ENCODE results near the gene ARHGAP24. TPM values are rescaled to one million over a fixed set of nuclear protein-coding genes. Genes with fewer than 3 reads are reported as not detected.
"Not testable (repeated sequence)": the region's sequence is repeated elsewhere in the genome, so short reads cannot be mapped to it uniquely, and the experiment has no call there.

The ARHGAP24 gene
- total RNA-seq, 2 experiments from 2014 or later, result 0.22 to 0.70 TPM

DNA sequence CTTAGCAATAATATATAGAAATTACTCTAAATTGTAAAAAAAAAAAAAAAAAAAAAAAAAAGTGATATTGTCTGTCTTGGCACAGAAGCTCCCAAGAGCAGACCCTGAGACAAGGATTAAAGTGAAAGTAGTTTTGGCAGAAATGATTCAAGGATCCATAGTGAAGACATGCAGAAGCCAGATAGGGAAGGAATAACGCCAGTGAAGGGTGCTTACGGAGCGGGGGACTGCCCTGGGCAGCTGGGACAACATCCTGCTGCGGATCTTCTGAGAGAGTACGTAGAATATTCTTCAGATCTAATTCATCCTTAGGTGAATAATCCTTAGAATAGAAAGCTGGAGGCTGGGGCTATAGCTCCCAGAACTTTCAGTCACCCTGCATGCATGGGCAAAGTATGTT lies 39.8 kb downstream of the ARHGAP24 start:
- Mint-ChIP-seq H3K36me3 (ENCODE audit: low read depth) (no peaks in the 10 kb centered on the region), H3K27me3 (no peaks in the 10 kb centered on the region), H3K27ac (no peak overlapping the region), H3K4me1 (ENCODE audit: low read depth) (no peaks in the 10 kb centered on the region), H3K9me3 (no peaks in the 10 kb centered on the region), H3K4me3 (no peak overlapping the region)
- POLR2A ChIA-PET, result no interaction called here
- no peak for TF ChIP-seq CTCF (IDR thresholded peaks at IDR 0.05)
- no peak for ATAC-seq
- DNase-seq, result no peak
- intact Hi-C loops (cut with micrococcal nuclease), result no loop called here
- CTCF ChIA-PET, result no interaction called here

- POLR2A ChIA-PET, result no interaction called here
- CTCF ChIA-PET, result no interaction called here
- intact Hi-C loops (cut with micrococcal nuclease), result no loop called here
- no peak for TF ChIP-seq CTCF (IDR thresholded peaks at IDR 0.05)
- Mint-ChIP-seq H3K9me3 (no peaks in the 10 kb centered on the region), H3K4me3 (no peak overlapping the region), H3K36me3 (ENCODE audit: low read depth) (no peaks in the 10 kb centered on the region), H3K27me3 (no peaks in the 10 kb centered on the region), H3K27ac (no peak overlapping the region), H3K4me1 (ENCODE audit: low read depth) (no peaks in the 10 kb centered on the region)
- DNase-seq (no peak), ATAC-seq (no peak)
These were observed 40.8 kb downstream of the ARHGAP24 start for GRCh38 chr4:85515701-85516100.

DNA sequence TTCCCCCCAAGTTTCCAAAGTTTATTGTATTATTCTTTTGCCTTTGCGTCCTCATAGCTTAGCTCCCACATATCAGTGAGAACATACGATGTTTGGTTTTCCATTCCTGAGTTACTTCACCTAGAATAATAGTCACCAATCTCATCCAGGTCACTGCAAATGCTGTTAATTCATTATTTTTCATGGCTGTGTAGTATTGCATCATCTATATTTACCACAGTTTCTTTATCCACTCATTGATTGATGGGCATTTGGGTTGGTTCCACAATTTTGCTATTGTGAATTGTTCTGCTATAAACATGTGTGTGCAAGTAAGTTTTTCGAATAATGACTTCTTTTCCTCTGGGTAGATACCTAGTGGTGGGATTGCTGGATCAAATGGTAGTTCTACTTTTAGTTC lies 43.6 kb downstream of the ARHGAP24 start:
- intact Hi-C loops (cut with micrococcal nuclease); DNase-seq; H3K4me1 Mint-ChIP-seq (ENCODE audit: low read depth); H3K27me3 Mint-ChIP-seq; ATAC-seq; H3K27ac Mint-ChIP-seq; CTCF ChIA-PET; H3K36me3 Mint-ChIP-seq (ENCODE audit: low read depth); POLR2A ChIA-PET; H3K9me3 Mint-ChIP-seq; H3K4me3 Mint-ChIP-seq: not testable (repeated sequence)

- ATAC-seq, result no peak
- no peaks in the 10 kb centered on the region for H3K4me1 Mint-ChIP-seq (ENCODE audit: low read depth)
These were observed 46.1 kb downstream of the ARHGAP24 start for GRCh38 chr4:85520765-85521749.

DNA sequence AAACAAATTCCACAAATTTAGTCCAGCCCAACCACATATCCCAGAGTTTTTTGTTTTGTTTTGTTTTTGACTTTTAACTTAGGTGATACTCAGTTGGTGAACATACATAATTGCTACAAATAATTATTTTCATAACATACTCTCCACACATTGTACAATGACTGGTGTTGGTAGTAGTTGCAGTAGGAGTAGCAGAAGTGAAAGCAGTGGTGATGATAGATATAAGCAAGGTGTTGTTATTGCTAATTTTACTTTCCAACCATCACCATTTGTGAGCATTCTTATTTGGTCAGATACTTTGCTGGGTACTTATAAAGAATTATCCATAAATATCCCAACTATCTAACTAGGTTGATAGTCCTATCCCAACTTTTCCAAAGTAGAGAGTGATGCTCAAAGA lies 47.3 kb downstream of the ARHGAP24 start:
- Mint-ChIP-seq H3K4me1 (ENCODE audit: low read depth) (no peaks in the 10 kb centered on the region), H3K27me3 (no peaks in the 10 kb centered on the region), H3K9me3 (no peaks in the 10 kb centered on the region), H3K27ac (no peak overlapping the region), H3K4me3 (no peak overlapping the region), H3K36me3 (ENCODE audit: low read depth) (no peaks in the 10 kb centered on the region)
- ChIA-PET POLR2A (interaction anchor here (0.6 kb wide), 1 partner anchor 1563 kb away, joined by 3 read pairs; no protein-coding TSS in a partner anchor), CTCF (no interaction called here)
- ATAC-seq (no peak), DNase-seq (no peak)
- TF ChIP-seq CTCF (IDR thresholded peaks at IDR 0.05), result no peak
- intact Hi-C loops (cut with micrococcal nuclease), result no loop called here

More at GRCh38 chr4:85520765-85521749, 46.1 kb downstream of the ARHGAP24 start:
- Mint-ChIP-seq H3K9me3 (no peaks in the 10 kb centered on the region), H3K27me3 (no peaks in the 10 kb centered on the region), H3K36me3 (ENCODE audit: low read depth) (no peaks in the 10 kb centered on the region), H3K4me3 (no peak overlapping the region), H3K27ac (no peak overlapping the region)
- intact Hi-C loops (cut with micrococcal nuclease), result no loop called here
- TF ChIP-seq CTCF (IDR thresholded peaks at IDR 0.05), result no peak
- no peak for DNase-seq
- CTCF ChIA-PET, result no interaction called here
- POLR2A ChIA-PET, result no interaction called here
